EH (cell line): ENCODE data around the gene PRKAR1B.
"Not testable (repeated sequence)": the region's sequence is repeated elsewhere in the genome, so short reads cannot be mapped to it uniquely, and the experiment has no call there.

Experiments used
- DNase-seq: peaks from one replicate; pipeline ENCODE4 v3.0.0-alpha.2; 2015; ENCODE audit warnings: low read depth

Gene PRKAR1B

DNA sequence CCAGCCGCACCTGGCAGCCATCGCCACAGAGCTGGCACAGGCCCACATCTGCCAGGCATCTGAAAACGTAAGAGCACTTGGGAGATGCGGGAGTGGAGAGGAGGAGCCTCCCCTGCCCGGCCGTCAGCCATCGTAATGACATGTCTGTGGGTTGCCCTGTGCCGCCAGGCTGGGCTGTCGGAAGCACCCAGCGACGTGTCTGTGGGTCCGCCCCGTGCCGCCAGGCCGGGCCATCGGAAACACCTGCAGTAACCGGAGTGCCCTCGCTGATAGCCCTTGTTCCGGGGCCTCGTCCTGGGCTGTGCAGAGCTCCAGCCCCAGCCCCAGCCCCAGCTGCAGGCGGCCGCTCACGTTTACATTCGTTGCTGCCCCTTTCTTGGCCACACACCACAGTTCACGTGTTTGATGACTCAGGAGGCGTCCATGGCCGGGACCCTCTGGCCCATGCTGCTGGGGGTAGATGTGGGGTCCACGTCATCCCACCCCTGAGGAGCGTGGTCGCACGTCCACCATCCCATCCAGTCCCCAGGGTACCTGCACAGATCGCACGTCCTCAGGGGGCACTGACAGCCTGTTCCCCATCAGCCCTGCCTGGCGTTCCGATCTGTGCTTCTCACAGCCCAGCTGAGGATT, 30.0 kb upstream of the PRKAR1B start:
- DNase-seq, result no peak

- no peak for DNase-seq
Observed at GRCh38 chr7:756231-756927, 29.3 kb upstream of the PRKAR1B start.

DNA sequence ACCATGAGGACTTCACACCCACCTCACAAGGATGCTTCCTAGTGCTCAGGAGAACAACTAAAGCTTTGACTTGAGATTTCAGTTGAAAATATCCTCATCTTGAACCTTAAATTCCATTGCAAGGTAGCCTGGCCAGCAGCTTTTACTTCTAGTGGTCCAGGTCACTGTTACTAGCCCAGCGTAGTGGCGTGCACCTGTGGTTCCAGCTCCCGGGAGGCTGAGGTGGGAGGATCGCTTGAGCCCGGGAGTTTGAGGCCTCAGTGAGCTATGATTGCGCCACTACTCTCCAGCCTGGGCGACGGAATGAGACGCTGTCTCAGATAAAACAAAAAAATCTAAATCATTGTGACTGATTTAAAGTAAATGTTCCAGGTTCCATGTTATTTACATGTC, 28.3 kb upstream of the PRKAR1B start:
- DNase-seq, result no peak

- no peak for DNase-seq
Observed at GRCh38 chr7:754531-755412, 27.7 kb upstream of the PRKAR1B start.

- no peak for DNase-seq
Observed at GRCh38 chr7:753190-753589, 26.1 kb upstream of the PRKAR1B start.

GRCh38 chr7:752256-752655, 25.2 kb upstream of the PRKAR1B start:
- not testable (repeated sequence) for DNase-seq

DNA sequence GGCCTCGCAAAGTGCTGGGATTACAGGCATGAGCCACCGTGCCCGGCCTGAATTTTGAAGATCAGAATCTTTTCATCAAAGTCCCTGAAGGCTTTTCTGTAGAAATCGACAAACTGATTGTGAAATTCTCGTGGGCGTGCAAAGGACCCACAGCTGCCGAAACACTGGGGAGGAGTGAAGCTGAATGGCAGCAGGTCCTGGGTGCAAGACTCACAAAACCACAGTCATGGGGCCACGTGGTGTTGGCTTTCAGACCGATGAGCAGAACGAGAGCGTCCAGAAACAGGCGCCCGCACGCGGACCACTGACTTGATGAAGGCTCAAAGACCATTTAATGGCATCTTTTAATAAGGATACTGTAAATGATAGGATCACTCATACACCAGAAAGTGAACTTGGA, 24.7 kb upstream of the PRKAR1B start:
- DNase-seq, result no peak

GRCh38 chr7:750111-750905, 23.2 kb upstream of the PRKAR1B start:
- no peak for DNase-seq

GRCh38 chr7:749140-749551, 22.1 kb upstream of the PRKAR1B start:
- DNase-seq, result no peak

DNA sequence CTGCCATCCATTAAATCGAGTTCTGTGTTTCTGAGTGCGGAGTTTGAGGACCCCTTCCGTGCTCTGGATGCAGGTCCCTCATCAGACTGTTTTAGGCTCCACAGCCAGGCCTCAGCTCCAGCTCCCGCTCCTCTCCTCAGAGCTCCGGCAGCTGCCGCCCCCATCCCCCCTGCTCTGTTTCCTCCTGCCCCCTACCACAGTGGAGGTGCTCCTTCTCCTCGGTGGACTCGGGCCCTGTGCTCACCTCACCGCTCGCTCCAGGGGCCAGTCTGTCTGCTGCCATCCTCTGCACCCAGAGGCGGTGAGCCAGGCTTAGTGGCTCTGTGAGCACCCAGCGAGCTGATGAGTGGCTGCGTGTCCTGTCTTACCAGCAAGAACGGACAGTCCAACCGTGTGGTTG, 21.4 kb upstream of the PRKAR1B start:
- no peak for DNase-seq

DNA sequence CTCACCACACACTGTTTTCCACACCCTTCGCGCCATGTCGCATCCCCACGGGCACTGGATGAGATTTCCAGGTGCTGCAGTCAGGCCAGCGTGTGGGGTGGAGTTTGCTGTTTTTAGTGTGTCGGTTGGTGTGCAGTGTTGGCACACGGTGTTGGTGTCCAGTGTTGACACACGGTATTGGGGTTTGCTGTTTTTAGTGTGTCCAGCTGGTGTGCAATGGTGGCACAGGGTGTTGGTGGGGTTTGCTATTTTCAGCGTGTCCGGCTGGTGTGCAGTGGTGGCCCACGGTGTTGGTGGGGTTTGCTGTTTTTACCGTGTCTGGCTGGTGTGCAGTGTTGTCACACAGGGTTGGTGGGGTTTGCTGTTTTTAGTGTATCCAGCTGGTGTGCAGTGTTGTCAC, 20.1 kb upstream of the PRKAR1B start:
- DNase-seq, result no peak

DNA sequence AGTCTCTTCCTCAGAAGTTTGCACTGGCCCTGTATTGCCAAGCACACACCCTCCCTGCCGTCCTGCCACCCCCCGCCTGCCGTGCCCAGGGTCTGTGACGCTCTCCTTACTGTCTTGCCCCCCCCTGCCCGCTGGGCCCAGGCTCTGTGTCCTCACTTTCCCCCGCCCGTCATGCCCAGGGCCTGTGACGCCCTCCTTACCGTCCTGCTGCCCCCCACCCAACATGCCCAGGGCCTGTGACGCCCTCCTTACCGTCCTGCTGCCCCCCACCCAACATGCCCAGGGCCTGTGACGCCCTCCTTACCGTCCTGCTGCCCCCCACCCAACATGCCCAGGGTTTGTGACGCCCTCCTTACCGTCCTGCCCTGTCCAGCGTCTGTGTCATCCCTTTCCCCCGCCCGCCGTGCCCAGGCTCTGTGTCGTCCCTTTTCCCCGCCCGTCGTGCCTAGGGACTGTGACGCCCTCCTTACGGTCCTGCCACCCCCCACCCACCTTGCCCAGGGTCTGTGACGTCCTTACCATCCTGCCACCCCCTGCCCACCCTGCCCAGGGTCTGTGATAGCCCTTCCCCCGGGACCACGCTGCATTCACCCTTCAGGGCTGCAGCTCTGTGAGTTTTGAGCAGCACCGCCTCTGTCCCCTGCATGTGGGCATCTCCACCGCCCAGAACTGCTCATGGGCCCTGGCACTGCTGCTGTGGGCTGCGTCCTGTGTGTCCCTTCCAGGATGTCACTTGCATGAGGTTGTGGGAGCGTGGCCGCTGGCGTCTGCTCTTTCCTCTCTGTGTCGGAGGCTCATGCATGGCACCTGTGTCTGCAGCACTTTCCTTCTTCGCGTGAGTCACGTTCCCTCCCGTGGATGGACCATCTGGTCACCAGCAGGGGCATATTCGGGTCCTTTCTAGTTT, 19.3 kb upstream of the PRKAR1B start:
- no peak for DNase-seq

DNA sequence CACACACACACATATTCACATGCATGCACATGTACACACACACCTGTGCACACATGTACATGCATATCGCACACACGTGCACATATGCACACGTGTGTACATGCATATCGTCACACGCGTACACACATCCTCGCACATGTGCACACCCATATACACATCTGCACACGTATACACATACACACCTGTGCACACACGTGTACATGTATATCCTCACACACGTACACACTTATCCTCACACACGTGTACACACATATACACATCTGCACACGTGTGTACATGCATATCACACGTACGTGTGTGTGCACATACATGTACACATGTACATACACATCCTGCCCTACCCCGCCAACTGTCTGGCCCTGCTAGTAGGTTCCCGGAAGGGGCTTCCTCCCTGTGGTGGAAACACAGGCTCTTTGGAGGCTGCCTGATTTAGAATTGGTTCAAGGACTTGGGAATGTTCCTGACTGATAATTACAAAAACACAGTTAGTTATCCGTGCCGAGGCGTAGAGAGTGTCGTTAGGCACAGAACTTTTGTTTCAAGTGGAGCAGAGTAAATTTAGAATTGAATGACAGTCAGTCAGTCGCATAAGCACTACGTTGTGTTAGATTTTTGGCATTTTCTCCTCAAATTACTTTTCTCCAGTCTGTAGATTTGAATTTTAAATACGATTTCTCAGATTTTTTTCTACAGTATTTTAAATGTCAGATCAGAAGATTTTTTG, 18.5 kb upstream of the PRKAR1B start:
- DNase-seq, result no peak

GRCh38 chr7:744854-745430, 17.9 kb upstream of the PRKAR1B start:
- no peak for DNase-seq

DNA sequence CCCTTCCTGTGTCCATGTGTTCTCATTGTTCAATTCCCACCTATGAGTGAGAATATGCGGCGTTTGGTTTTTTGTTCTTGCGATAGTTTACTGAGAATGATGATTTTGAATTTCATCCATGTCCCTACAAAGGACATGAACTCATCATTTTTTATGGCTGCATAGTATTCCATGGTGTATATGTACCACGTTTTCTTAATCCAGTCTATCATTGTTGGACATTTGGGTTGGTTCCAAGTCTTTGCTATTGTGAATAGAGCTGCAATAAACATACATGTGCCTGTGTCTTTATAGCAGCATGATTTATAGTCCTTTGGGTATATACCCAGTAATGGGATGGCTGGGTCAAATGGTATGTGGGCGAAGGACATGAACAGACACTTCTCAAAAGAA, 17.0 kb upstream of the PRKAR1B start:
- not testable (repeated sequence) for DNase-seq

- not testable (repeated sequence) for DNase-seq
Observed at GRCh38 chr7:743341-744127, 16.5 kb upstream of the PRKAR1B start.

- no peak for DNase-seq
Observed at GRCh38 chr7:742791-743190, 15.7 kb upstream of the PRKAR1B start.

- no peak for DNase-seq
Observed at GRCh38 chr7:741850-742249, 14.8 kb upstream of the PRKAR1B start.

DNA sequence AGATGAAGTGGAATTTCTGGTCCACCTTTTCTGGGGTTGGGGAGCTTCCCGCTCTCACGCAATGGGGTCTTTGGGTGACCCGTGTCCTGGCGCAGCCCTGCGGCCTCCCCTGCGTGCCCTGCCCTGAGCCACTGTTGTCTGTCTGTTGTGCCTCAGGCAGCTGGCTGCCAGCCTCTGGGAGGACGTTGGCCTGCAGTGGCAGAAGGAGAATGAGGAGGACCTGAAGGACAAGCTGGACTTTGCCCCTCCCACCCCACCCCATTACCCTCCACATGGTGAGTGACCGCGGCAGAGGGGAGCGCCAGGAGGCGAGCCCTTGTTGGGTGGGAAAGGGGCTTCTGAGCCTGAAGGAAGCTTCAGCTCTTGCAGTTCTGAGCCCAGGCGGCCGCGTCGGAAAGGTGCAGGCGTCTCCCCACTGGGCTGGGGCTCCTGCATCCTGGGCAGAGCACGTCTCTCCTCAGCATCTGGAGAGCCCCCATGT, 14.2 kb upstream of the PRKAR1B start:
- no peak for DNase-seq
